CD4-positive, alpha-beta memory T cell (primary cell): ENCODE results near the gene SARS1. TPM values are rescaled to one million over a fixed set of nuclear protein-coding genes. Genes with fewer than 3 reads are reported as not detected.

Experiments used
- CTCF ChIA-PET: fragments of 350-600 bp; sonication (Branson Sonifier 250); formaldehyde crosslinking; loops from one replicate; lab custom pipeline; 2021; ENCODE audit warnings: inconsistent platforms; ENCODE audit not compliant: partially characterized antibody; lab: Charles Lee
- POLR2A ChIA-PET: fragments of 350-600 bp; sonication (Branson Sonifier 250); formaldehyde crosslinking; loops from one replicate; lab custom pipeline; 2021; ENCODE audit not compliant: partially characterized antibody; lab: Charles Lee
- DNase-seq, 5 donors: peaks; one replicate each; pipeline versions ENCODE4 v3.0.0 to v3.0.0-alpha.2; 2020 to 2022; ENCODE audit warnings: mixed read lengths in 1 of 5
- H3K27ac ChIP-seq: one replicate; pipeline ENCODE4 v1.7.0; 2013; ENCODE audit warnings: low read depth, low read length
- H3K27me3 ChIP-seq: 2 replicates; pipeline ENCODE4 v1.7.0; 2013; ENCODE audit warnings: mild to moderate bottlenecking, low read length, moderate library complexity; ENCODE audit not compliant: insufficient read depth
- H3K36me3 ChIP-seq: 2 replicates; pipeline ENCODE4 v1.7.0; 2013; ENCODE audit warnings: mild to moderate bottlenecking, low read length, moderate library complexity; ENCODE audit not compliant: insufficient read depth
- H3K4me1 ChIP-seq: 2 replicates; pipeline ENCODE4 v1.7.0; 2013; ENCODE audit warnings: mild to moderate bottlenecking, low read length, moderate library complexity; ENCODE audit not compliant: insufficient read depth
- H3K4me3 ChIP-seq, 2 donors: one replicate each; pipeline ENCODE4 v1.7.0; 2013; ENCODE audit warnings: low read length in 2 of 2, mild to moderate bottlenecking in 1 of 2
- H3K9me3 ChIP-seq, 2 donors: one replicate each; pipeline ENCODE4 v1.7.0; 2013; ENCODE audit warnings: low read length in 2 of 2, control low read depth in 1 of 2; ENCODE audit not compliant: control insufficient read depth in 1 of 2
- H3K27ac Mint-ChIP-seq, 7 donors: one replicate each; pipeline ENCODE4 v1.8.0; 2020 to 2021; ENCODE audit warnings: mixed read lengths in 7 of 7, mild to moderate bottlenecking in 6 of 7, inconsistent platforms in 3 of 7, moderate library complexity in 3 of 7
- H3K27me3 Mint-ChIP-seq, 2 donors: one replicate each; pipeline ENCODE4 v1.8.0; 2020 to 2021; ENCODE audit warnings: mixed read lengths in 2 of 2
- H3K36me3 Mint-ChIP-seq, 2 donors: one replicate each; pipeline ENCODE4 v1.8.0; 2020 to 2021; ENCODE audit warnings: mixed read lengths in 2 of 2, inconsistent platforms in 1 of 2, mild to moderate bottlenecking in 1 of 2
- H3K4me1 Mint-ChIP-seq, 4 donors: one replicate each; pipeline ENCODE4 v1.8.0; 2020 to 2021; ENCODE audit warnings: mixed read lengths in 4 of 4, mild to moderate bottlenecking in 1 of 4
- H3K4me3 Mint-ChIP-seq, 8 donors: one replicate each; pipeline ENCODE4 v1.8.0; 2020 to 2021; ENCODE audit warnings: mixed read lengths in 8 of 8, mild to moderate bottlenecking in 7 of 8, moderate library complexity in 6 of 8, inconsistent platforms in 3 of 8
- H3K9me3 Mint-ChIP-seq, 8 donors: one replicate each; pipeline ENCODE4 v1.8.0; 2020 to 2021; ENCODE audit warnings: mixed read lengths in 8 of 8, mild to moderate bottlenecking in 5 of 8, inconsistent platforms in 3 of 8, moderate library complexity in 1 of 8
- intact Hi-C: fragments of 100-400 bp; cut with micrococcal nuclease; formaldehyde crosslinking; loops from one replicate; pipeline ENCODE4 v1.15.1; 2023
- polyA plus RNA-seq, 2 donors: library from polyadenylated mRNA; unstranded; fragments of 300-500 nt; fragmentation: Illumina TruSeq; gene quantifications; one replicate each; pipeline ENCODE4 v1.2.3, GENCODE V29; 2021
- total RNA-seq, 2 experiments: library from RNA; stranded (reverse); gene quantifications; one replicate each; pipeline ENCODE4 v1.2.3, GENCODE V29; 2021

The SARS1 gene
- total and polyA plus RNA-seq, 4 experiments from 2014 or later = 153 to 199 (median 184) TPM

GRCh38 chr1:109265741-109266330 is 52.1 kb downstream of the SARS1 start:
- H3K4me3 ChIP-seq = no peak overlapping the region
- H3K36me3 ChIP-seq = no peaks in the 10 kb centered on the region
- H3K9me3 Mint-ChIP-seq = no peaks in the 10 kb centered on the region
- H3K27ac Mint-ChIP-seq = no peak overlapping the region
- no peaks in the 10 kb centered on the region for H3K36me3 Mint-ChIP-seq
- intact Hi-C loops = no loop called here
- ChIA-PET CTCF (interaction anchor here (0.7 to 5.0 kb wide), 6 partner anchors 14 to 267 kb away, joined by 3 to 45 read pairs (median 4); partner anchors contain the start of gene SORT1), POLR2A (no interaction called here)
- peak in 1 of 5 donors; percentile 18 for DNase-seq
- H3K4me3 Mint-ChIP-seq = no peak overlapping the region
- H3K27me3 Mint-ChIP-seq = peaks cover 0 to 2% of the 10 kb centered on the region in 2 donors
- no peak overlapping the region for H3K27ac ChIP-seq
- H3K4me1 Mint-ChIP-seq = peaks cover 0 to 4% (median 2%) of the 10 kb centered on the region in 4 donors
- H3K27me3 ChIP-seq = no peaks in the 10 kb centered on the region
- no peaks in the 10 kb centered on the region for H3K4me1 ChIP-seq
- H3K9me3 ChIP-seq = no peaks in the 10 kb centered on the region

DNA sequence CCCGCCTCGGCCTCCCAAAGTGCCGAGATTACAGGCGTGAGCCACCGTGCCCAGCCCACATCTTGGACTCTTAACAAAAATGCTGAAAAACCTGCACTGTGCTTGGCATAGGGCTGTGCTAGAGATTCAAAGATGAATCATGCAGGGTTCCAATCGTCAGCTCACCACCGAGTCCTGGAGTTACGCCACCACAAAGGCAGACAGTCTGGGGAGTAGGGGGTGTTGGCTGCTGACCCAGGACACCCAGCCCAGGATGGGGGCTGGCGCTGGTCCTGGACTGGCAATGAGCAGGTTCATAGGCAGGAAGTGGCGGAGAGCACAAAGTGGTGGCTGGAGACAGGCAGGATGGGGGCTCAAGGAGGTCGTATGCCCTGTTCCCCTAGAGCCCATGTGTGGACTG is 53.2 kb downstream of the SARS1 start:
- Mint-ChIP-seq H3K36me3 (no peaks in the 10 kb centered on the region), H3K27ac (no peak overlapping the region), H3K4me1 (peaks cover 0 to 4% (median 2%) of the 10 kb centered on the region in 4 donors), H3K27me3 (peaks cover 0 to 2% of the 10 kb centered on the region in 2 donors), H3K9me3 (no peaks in the 10 kb centered on the region), H3K4me3 (no peak overlapping the region)
- DNase-seq = no peak
- intact Hi-C loops = no loop called here
- H3K4me1 ChIP-seq = no peaks in the 10 kb centered on the region
- CTCF ChIA-PET = interaction anchor here (1.1 to 5.0 kb wide), 3 partner anchors 12 to 265 kb away, joined by 3 to 41 read pairs (median 7); partner anchors contain the start of gene SORT1
- H3K4me3 ChIP-seq = no peak overlapping the region
- POLR2A ChIA-PET = no interaction called here
- H3K27ac ChIP-seq = no peak overlapping the region
- no peaks in the 10 kb centered on the region for H3K36me3 ChIP-seq
- H3K9me3 ChIP-seq = no peaks in the 10 kb centered on the region
- H3K27me3 ChIP-seq = no peaks in the 10 kb centered on the region

DNA sequence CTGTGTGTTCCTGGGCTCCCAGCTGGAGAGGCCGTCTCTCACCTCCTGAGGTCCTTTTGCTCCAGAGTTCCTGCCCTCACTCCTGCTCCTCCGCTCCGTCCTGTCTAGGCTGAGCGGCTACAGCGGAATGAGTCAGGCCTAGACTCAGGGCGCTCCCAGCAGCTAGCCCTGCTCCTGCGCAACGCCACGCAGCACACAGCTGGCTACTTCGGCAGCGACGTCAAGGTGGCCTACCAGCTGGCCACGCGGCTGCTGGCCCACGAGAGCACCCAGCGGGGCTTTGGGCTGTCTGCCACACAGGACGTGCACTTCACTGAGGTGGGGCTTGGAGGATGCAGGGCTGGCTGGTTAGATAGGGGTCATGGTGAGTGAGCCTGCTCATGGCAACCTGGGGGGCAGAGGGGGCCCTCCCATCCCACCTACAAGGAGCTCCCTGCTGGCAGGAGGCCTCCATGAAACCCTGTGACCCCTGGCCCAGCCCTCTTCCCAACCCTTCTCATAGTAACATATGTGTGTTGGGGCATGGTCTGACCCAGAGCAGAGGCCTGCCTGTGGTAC is 54.1 kb downstream of the SARS1 start:
- peaks cover 0 to 4% (median 2%) of the 10 kb centered on the region in 4 donors for H3K4me1 Mint-ChIP-seq
- peaks cover 0 to 2% of the 10 kb centered on the region in 2 donors for H3K27me3 Mint-ChIP-seq
- no peaks in the 10 kb centered on the region for H3K9me3 Mint-ChIP-seq
- H3K27ac Mint-ChIP-seq = no peak overlapping the region
- Histone ChIP-seq H3K4me1 (no peaks in the 10 kb centered on the region), H3K27me3 (no peaks in the 10 kb centered on the region), H3K36me3 (no peaks in the 10 kb centered on the region), H3K9me3 (no peaks in the 10 kb centered on the region), H3K4me3 (no peak overlapping the region), H3K27ac (no peak overlapping the region)
- POLR2A ChIA-PET = no interaction called here
- DNase-seq = no peak
- intact Hi-C loops = no loop called here
- CTCF ChIA-PET = interaction anchor here (1.6 kb wide), 1 partner anchor 11 kb away, joined by 7 read pairs; no protein-coding TSS in a partner anchor
- no peak overlapping the region for H3K4me3 Mint-ChIP-seq
- H3K36me3 Mint-ChIP-seq = no peaks in the 10 kb centered on the region

GRCh38 chr1:109268431-109269211 is 54.9 kb downstream of the SARS1 start:
- intact Hi-C loops = no loop called here
- Histone ChIP-seq H3K4me3 (no peak overlapping the region), H3K36me3 (no peaks in the 10 kb centered on the region), H3K27me3 (no peaks in the 10 kb centered on the region), H3K27ac (no peak overlapping the region), H3K4me1 (no peaks in the 10 kb centered on the region), H3K9me3 (no peaks in the 10 kb centered on the region)
- ChIA-PET CTCF (interaction anchor here (0.8 to 1.6 kb wide), 3 partner anchors 10 to 264 kb away, joined by 3 to 7 read pairs (median 4); no protein-coding TSS in a partner anchor), POLR2A (no interaction called here)
- no peak for DNase-seq
- H3K4me3 Mint-ChIP-seq = no peak overlapping the region
- no peaks in the 10 kb centered on the region for H3K9me3 Mint-ChIP-seq
- H3K27ac Mint-ChIP-seq = no peak overlapping the region
- no peaks in the 10 kb centered on the region for H3K27me3 Mint-ChIP-seq
- peaks cover 0 to 2% (median under 1%) of the 10 kb centered on the region in 4 donors for H3K4me1 Mint-ChIP-seq
- H3K36me3 Mint-ChIP-seq = no peaks in the 10 kb centered on the region

DNA sequence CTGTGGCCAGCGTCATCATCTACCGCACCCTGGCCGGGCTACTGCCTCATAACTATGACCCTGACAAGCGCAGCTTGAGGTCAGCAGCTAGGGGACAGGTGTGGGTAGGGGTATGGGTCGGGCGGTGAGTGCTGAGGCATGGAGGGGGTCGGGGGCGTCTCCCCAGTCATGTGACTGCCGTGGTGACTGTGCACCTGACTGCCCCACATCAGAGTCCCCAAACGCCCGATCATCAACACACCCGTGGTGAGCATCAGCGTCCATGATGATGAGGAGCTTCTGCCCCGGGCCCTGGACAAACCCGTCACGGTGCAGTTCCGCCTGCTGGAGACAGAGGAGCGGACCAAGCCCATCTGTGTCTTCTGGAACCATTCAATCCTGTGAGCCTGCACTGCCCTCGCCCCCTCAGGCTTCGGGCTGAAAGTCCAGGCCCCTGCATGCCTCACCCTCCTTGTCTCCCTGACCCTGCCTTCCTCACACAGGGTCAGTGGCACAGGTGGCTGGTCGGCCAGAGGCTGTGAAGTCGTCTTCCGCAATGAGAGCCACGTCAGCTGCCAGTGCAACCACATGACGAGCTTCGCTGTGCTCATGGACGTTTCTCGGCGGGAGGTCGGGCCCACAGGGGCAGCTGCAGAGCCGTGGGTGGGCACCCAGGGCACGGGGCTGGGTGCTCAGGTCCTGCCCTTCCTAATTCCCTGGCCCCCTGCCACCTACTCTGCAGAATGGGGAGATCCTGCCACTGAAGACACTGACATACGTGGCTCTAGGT is 55.7 kb downstream of the SARS1 start:
- no peak overlapping the region for H3K4me3 Mint-ChIP-seq
- H3K36me3 ChIP-seq = no peaks in the 10 kb centered on the region
- no peak overlapping the region for H3K27ac Mint-ChIP-seq
- no peaks in the 10 kb centered on the region for H3K36me3 Mint-ChIP-seq
- intact Hi-C loops = no loop called here
- no peaks in the 10 kb centered on the region for H3K27me3 Mint-ChIP-seq
- H3K9me3 Mint-ChIP-seq = no peaks in the 10 kb centered on the region
- no peak for DNase-seq
- no peaks in the 10 kb centered on the region for H3K27me3 ChIP-seq
- H3K4me1 Mint-ChIP-seq = peaks cover 0 to 2% (median 0%) of the 10 kb centered on the region in 4 donors
- no peak overlapping the region for H3K4me3 ChIP-seq
- H3K27ac ChIP-seq = no peak overlapping the region
- H3K4me1 ChIP-seq = no peaks in the 10 kb centered on the region
- ChIA-PET POLR2A (no interaction called here), CTCF (interaction anchor here (0.8 to 1.1 kb wide), 2 partner anchors 220 to 263 kb away, joined by 3 to 4 read pairs; no protein-coding TSS in a partner anchor)
- H3K9me3 ChIP-seq = no peaks in the 10 kb centered on the region

GRCh38 chr1:109269981-109270622 is 56.4 kb downstream of the SARS1 start:
- ChIA-PET POLR2A (no interaction called here), CTCF (no interaction called here)
- Mint-ChIP-seq H3K9me3 (no peaks in the 10 kb centered on the region), H3K4me1 (peaks cover 0 to 2% (median 0%) of the 10 kb centered on the region in 4 donors), H3K27me3 (no peaks in the 10 kb centered on the region), H3K36me3 (no peaks in the 10 kb centered on the region), H3K4me3 (no peak overlapping the region), H3K27ac (peak overlapping the region in 1 of 7 donors; percentile 6)
- H3K27ac ChIP-seq = no peak overlapping the region
- no peaks in the 10 kb centered on the region for H3K9me3 ChIP-seq
- no peaks in the 10 kb centered on the region for H3K36me3 ChIP-seq
- no peaks in the 10 kb centered on the region for H3K4me1 ChIP-seq
- H3K4me3 ChIP-seq = no peak overlapping the region
- intact Hi-C loops = no loop called here
- no peak for DNase-seq
- H3K27me3 ChIP-seq = no peaks in the 10 kb centered on the region
